22Rv1 (cell line): ENCODE data around the gene TIMM44.

Experiments used
- CTCF ChIP-seq: fragments of 450-650 bp; IDR thresholded peaks from 2 replicates; pipeline ENCODE4 v1.5.1; 2017; ENCODE audit warnings: mild to moderate bottlenecking
- ZFX ChIP-seq: fragments of 450-650 bp; IDR thresholded peaks from 2 replicates; pipeline ENCODE4 v1.6.1; 2017; ENCODE audit warnings: antibody characterized with exemption, borderline replicate concordance

- no peak for TF ChIP-seq CTCF
- TF ChIP-seq ZFX = no peak
Observed at GRCh38 chr19:7971553-7972520, 28.4 kb upstream of the TIMM44 start.
